Measurements from ENCODE around the gene TRAPPC6A. TPM values are rescaled to one million over a fixed set of nuclear protein-coding genes. Genes with fewer than 3 reads are reported as not detected.

Gene TRAPPC6A
- total and polyA plus RNA-seq, 7 donors, result 15.1 to 67.5 (median 36.4) TPM

DNA sequence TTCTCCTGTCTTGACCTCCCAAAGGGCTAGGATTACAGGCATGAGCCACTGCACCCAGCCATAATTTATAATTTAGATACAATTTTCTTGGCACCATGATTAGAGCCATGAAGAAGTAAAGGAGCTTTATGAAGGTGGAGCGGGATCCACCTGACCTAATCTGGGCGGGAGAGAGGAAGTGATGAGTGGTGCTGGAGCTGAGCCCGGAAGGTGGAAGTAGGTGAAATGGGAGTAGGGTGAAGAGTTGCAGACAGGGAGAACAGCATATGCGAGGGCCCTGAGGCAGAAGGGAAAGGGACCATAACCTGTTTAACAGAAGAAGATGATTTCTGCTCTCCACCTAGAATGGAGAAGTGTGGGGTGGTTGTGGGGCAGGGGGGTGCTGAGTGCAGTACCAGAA is 4.7 kb upstream of the TRAPPC6A start:
- Histone ChIP-seq H3K27me3 (no peaks in the 10 kb centered on the region), H3K9me3 (no peaks in the 10 kb centered on the region), H3K4me1 (peaks cover 0 to 28% (median 22%) of the 10 kb centered on the region in 4 donors), H3K27ac (no peak overlapping the region), H3K4me3 (no peak overlapping the region), H3K36me3 (peaks cover 0 to 5% (median 0%) of the 10 kb centered on the region in 4 donors)
- no peak for TF ChIP-seq CTCF (IDR thresholded peaks at IDR 0.05)
- no peak for TF ChIP-seq POLR2A (IDR thresholded peaks at IDR 0.05)
- no peak for TF ChIP-seq POLR2AphosphoS5 (IDR thresholded peaks at IDR 0.05)
- no peak for TF ChIP-seq EP300 (IDR thresholded peaks at IDR 0.05)
- intact Hi-C loops (cut with DNase I), result no loop called here
- WGBS, 2 donors, result 35 to 75% methylated on average over 4 of the region's 4 CpGs
- no peak for DNase-seq

- intact Hi-C loops (cut with DNase I), result no loop called here
- Histone ChIP-seq H3K27me3 (no peaks in the 10 kb centered on the region), H3K4me3 (no peak overlapping the region), H3K4me1 (peaks cover 0 to 38% (median 30%) of the 10 kb centered on the region in 4 donors), H3K9me3 (no peaks in the 10 kb centered on the region), H3K36me3 (peaks cover 0 to 5% (median 0%) of the 10 kb centered on the region in 4 donors), H3K27ac (no peak overlapping the region)
- TF ChIP-seq POLR2AphosphoS5 (IDR thresholded peaks at IDR 0.05) (no peak), EP300 (IDR thresholded peaks at IDR 0.05) (no peak), CTCF (IDR thresholded peaks at IDR 0.05) (no peak), POLR2A (IDR thresholded peaks at IDR 0.05) (no peak)
- no peak for DNase-seq
- WGBS, 2 donors, result 76 to 87% methylated on average over 7 of the region's 7 CpGs
Measured at GRCh38 chr19:45180936-45181335, 2.9 kb upstream of the TRAPPC6A start.

DNA sequence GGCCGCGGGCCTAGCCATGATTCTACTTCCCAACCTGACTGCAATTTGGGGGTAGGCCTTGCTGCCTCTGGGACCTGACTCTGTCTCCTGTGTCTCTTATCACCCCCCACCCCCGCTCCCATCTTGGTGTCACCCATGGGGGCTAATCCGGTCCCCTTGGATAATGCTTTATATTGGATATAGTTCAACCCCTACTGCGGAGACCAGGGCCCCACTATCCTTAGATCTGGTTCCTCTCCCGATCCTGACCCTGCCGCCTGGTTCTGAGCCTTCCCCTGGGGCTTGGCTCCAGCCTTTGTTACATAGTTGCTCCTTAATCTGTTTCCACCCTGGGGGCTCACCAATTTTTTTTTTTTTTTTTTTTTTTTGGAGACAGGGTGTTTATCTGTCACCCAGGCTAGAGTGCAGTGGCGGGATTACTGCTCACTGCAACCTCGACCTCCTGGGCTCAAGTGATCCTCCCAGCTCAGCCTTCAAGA is 1.9 kb upstream of the TRAPPC6A start:
- Histone ChIP-seq H3K4me3 (peak overlapping the region; percentile 68 to 89 (median 81)), H3K4me1 (peaks cover 0 to 38% (median 30%) of the 10 kb centered on the region in 4 donors), H3K27ac (peak overlapping the region; percentile 82 to 93 (median 88)), H3K27me3 (no peaks in the 10 kb centered on the region), H3K9me3 (no peaks in the 10 kb centered on the region), H3K36me3 (peaks cover 0 to 5% (median 0%) of the 10 kb centered on the region in 4 donors)
- intact Hi-C loops (cut with DNase I), result loop anchor here (2.0 to 5.0 kb wide), 3 partner anchors 71 to 163 kb away; partner anchors contain the start of genes MARK4 and PPP1R37
- no peak for DNase-seq
- WGBS, 2 donors, result 48 to 69% methylated on average over 9 of the region's 9 CpGs
- TF ChIP-seq POLR2AphosphoS5 (IDR thresholded peaks at IDR 0.05), result no peak
- no peak for TF ChIP-seq POLR2A (IDR thresholded peaks at IDR 0.05)
- TF ChIP-seq CTCF (IDR thresholded peaks at IDR 0.05), result no peak
- no peak for TF ChIP-seq EP300 (IDR thresholded peaks at IDR 0.05)

- no peak for DNase-seq
- peak overlapping the region; percentile 82 to 93 (median 88) for H3K27ac ChIP-seq
- intact Hi-C loops (cut with DNase I), result loop anchor here (2.0 to 5.0 kb wide), 3 partner anchors 72 to 162 kb away; partner anchors contain the start of genes MARK4 and PPP1R37
- H3K4me1 ChIP-seq, result peaks cover 0 to 38% (median 30%) of the 10 kb centered on the region in 4 donors
- no peaks in the 10 kb centered on the region for H3K9me3 ChIP-seq
- 1 to 3% methylated on average over 97 of the region's 97 CpGs for WGBS, 2 donors
- H3K4me3 ChIP-seq, result peak overlapping the region; percentile 68 to 89 (median 81)
- TF ChIP-seq EP300 (IDR thresholded peaks at IDR 0.05) (no peak), CTCF (IDR thresholded peaks at IDR 0.05) (no peak), POLR2AphosphoS5 (IDR thresholded peaks at IDR 0.05) (no peak), POLR2A (IDR thresholded peaks at IDR 0.05) (no peak)
- peaks cover 0 to 5% (median 0%) of the 10 kb centered on the region in 4 donors for H3K36me3 ChIP-seq
- H3K27me3 ChIP-seq, result no peaks in the 10 kb centered on the region
Measured at GRCh38 chr19:45179072-45179891, 1.2 kb upstream of the TRAPPC6A start.

Data from sigmoid colon (tissue), 7 donors.